ENCODE measurements around the gene PTPRE. TPM values are rescaled to one million over a fixed set of nuclear protein-coding genes. Genes with fewer than 3 reads are reported as not detected.

PTPRE gene
- total RNA-seq, 1 experiment from 2014 or later = 0.70 TPM

DNA sequence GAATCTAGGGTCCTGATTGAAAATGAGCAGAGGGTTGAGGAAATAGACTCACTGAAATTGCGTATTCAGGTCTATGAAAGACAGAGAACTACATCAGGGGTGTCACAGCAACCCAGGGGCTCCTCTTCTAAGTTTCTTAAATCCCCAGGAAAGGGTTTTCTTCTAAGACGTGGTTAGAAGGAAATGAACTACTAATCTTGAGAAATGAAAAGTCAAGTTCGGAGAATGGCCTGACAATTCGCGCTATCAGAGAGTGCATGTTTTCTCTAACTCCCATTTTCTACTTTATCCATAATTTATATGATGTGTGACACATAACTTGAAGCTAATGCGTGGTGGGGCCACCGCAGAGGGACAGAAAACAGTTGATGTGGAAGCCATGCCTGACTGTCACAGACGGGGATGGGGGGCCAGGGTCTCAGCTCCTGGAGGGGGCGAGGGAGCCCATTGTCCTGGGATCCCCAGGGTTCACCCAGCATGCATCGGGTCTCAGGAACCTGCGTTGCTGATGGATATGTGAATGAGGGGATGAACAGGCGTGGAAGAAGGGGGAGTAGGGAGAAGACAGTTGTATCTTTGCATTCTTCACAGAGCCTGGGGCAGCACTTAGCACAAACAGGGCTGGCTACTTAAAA, 86.3 kb downstream of the PTPRE start:
- 0 out of 4 replicates have a peak, but pooled peaks cover 0 to 7% of the 10 kb centered on the region in 2 experiments for H3K4me1 Mint-ChIP-seq
- no peaks in the 10 kb centered on the region; the same call in 1 of the 2 replicates for H3K27me3 Mint-ChIP-seq (ENCODE audit: low read depth)
- no peaks in the 10 kb centered on the region for H3K4me1 ChIP-seq (ENCODE audit: insufficient read depth, low read length)
- no peak overlapping the region for H2BK12ac ChIP-seq (ENCODE audit: insufficient read length, low read depth, low read length)
- no peak for TF ChIP-seq CTCF (conservative IDR thresholded peaks at IDR 0.05)
- no peak overlapping the region for H2BK120ac ChIP-seq (ENCODE audit: low read depth, low read length, poor library complexity, severe bottlenecking)
- H3K4ac ChIP-seq (ENCODE audit: low read depth, low read length) = no peak overlapping the region
- H3K36me3 Mint-ChIP-seq (ENCODE audit: insufficient read depth in 1 of 3, low read depth in 3 of 3) = no peaks in the 10 kb centered on the region
- H3K9ac ChIP-seq (ENCODE audit: extremely low read depth, insufficient read length, low read length) = no peak overlapping the region
- no peak overlapping the region for H3T11ph ChIP-seq (ENCODE audit: low read length)
- H3K4me2 ChIP-seq (ENCODE audit: insufficient read depth, insufficient read length, low read length) = no peak overlapping the region
- no peak overlapping the region for H3K4me3 Mint-ChIP-seq
- no peaks in the 10 kb centered on the region for H3K79me1 ChIP-seq (ENCODE audit: insufficient read depth, low read depth, low read length, poor library complexity, severe bottlenecking)
- H4K20me1 ChIP-seq (ENCODE audit: control insufficient read depth, insufficient read depth, insufficient read length) = no peaks in the 10 kb centered on the region
- no peaks in the 10 kb centered on the region for H3K9me3 ChIP-seq (ENCODE audit: control insufficient read depth, low read depth, low read length)
- H3K27me3 ChIP-seq (ENCODE audit: insufficient read depth, low read length) = no peaks in the 10 kb centered on the region
- no peak overlapping the region for H2BK5ac ChIP-seq (ENCODE audit: insufficient read length, low read length)
- H2AFZ ChIP-seq (ENCODE audit: low read length) = no peak overlapping the region
- H2BK15ac ChIP-seq (ENCODE audit: low read depth, low read length) = no peak overlapping the region
- H3K79me2 ChIP-seq (ENCODE audit: insufficient read depth, low read length) = no peaks in the 10 kb centered on the region
- DNase-seq = no peak
- no peak overlapping the region for H3K27ac ChIP-seq (ENCODE audit: insufficient read length, low read depth, low read length)
- H3K9me3 Mint-ChIP-seq = no peaks in the 10 kb centered on the region
- WGBS (ENCODE audit: extremely low coverage, insufficient read length, low lambda C conversion rate) = no CpG with 5 or more reads among the region's 12 CpGs
- no peaks in the 10 kb centered on the region for H3K23me2 ChIP-seq (ENCODE audit: insufficient read length, low read depth, low read length, poor library complexity, severe bottlenecking)
- no peak overlapping the region for H2AK5ac ChIP-seq (ENCODE audit: insufficient read length, low read length)
- H4K8ac ChIP-seq (replicated peaks; ENCODE audit: insufficient read length, low read depth, low read length) = no peak overlapping the region
- no peak overlapping the region for H4K5ac ChIP-seq (ENCODE audit: insufficient read length, low read depth, low read length)
- H3K27ac Mint-ChIP-seq = no peak overlapping the region
- no peak overlapping the region for H3K56ac ChIP-seq (ENCODE audit: insufficient read length, low read depth, low read length)
- no peak overlapping the region for H3K18ac ChIP-seq (ENCODE audit: insufficient read length, low read depth, low read length)
- H3K23ac ChIP-seq (ENCODE audit: insufficient read length, low read depth, low read length) = no peak overlapping the region
- H3K14ac ChIP-seq (ENCODE audit: insufficient read depth, low read length) = no peak overlapping the region
- no peak overlapping the region for H4K91ac ChIP-seq (ENCODE audit: insufficient read length, low read depth, low read length)
- H2BK20ac ChIP-seq (ENCODE audit: low read depth, low read length, poor library complexity, severe bottlenecking) = no peak overlapping the region

Measured in H9 (cell line).